ENCODE data around the gene IFT80.

Gene IFT80
- total RNA-seq, result 4.2 to 16.2 reads per million in 2 experiments

- peak; percentile 96 for DNase-seq (ENCODE audit: low read depth)
Measured at GRCh38 chr3:160399125-160400029, at the start of gene IFT80, which contains the start of gene SMC4. Gene IFT80 (minus strand): TSS chr3:160399225. CDS start chr3:160384600, 14,625 bp downstream. Gene SMC4 (plus strand): TSS chr3:160399650. CDS start chr3:160400827, 1,177 bp downstream.

DNA sequence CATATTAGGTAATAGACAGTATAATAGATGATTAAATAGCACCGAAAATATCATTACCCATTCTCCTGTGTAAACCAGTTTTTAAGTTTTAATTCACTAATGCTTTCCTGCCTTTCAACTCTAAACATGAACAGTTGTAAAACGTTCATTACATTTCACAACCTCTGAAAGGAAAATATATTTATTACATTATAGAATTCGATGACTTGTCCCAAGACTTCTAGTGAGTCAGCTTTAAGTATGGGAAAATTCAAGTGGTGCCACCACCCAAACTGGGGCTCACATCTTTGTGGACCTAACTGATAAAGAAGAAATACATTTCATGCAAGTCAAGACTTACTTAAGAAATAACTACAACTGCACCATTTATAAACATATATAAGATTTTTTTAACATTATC is 48.5 kb upstream of the IFT80 start:
- DNase-seq (ENCODE audit: low read depth), result no peak

GRCh38 chr3:160446522-160447056 is 47.6 kb upstream of the IFT80 start:
- DNase-seq (ENCODE audit: low read depth), result no peak

GRCh38 chr3:160445854-160446253 is 46.8 kb upstream of the IFT80 start:
- no peak for DNase-seq (ENCODE audit: low read depth)

- DNase-seq (ENCODE audit: low read depth), result no peak
Measured at GRCh38 chr3:160444411-160444810, 45.4 kb upstream of the IFT80 start.

GRCh38 chr3:160440687-160441086 is 41.7 kb upstream of the IFT80 start:
- no peak for DNase-seq (ENCODE audit: low read depth)

GRCh38 chr3:160437083-160437455 is 38.0 kb upstream of the IFT80 start:
- DNase-seq (ENCODE audit: low read depth), result no peak

DNA sequence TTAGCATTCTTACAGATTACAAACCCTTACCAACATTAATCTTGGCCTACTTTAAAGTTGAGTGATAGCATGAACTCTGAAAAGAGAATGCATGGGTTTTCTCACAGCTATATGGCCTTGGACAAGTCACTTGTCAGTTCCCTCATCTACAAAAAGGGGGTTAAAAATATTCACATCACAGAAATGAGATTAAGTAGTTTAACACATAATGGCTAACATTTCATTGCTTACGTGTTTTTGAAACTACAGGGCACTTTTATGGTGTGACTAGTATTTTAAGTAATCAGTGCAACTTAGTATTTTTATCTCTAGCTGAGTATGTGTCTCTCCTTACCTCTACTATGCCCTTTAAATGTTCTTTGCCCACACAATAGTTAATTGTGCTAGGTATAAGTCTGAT is 36.7 kb upstream of the IFT80 start:
- DNase-seq (ENCODE audit: low read depth), result no peak

GRCh38 chr3:160435095-160435494 is 36.1 kb upstream of the IFT80 start:
- DNase-seq (ENCODE audit: low read depth), result no peak

DNA sequence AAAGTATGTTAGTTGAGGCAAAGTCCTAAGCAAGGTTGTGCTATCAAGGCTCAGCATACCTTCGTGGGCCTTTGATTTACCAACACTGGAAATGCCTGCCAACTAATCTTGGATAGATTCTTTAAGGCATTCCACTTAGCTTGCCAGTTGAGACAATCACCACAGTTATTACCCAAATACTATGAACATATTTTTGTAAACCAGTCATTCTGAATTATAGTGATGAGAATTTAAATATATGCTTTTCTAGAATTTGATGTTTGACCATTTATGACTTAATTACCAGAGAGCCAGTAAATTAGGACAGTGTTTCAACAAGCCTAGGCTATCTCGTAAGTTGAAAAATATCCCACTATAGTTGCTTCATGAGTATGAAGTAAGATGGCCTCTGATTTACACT is 35.0 kb upstream of the IFT80 start:
- no peak for DNase-seq (ENCODE audit: low read depth)

- no peak for DNase-seq (ENCODE audit: low read depth)
Measured at GRCh38 chr3:160427832-160428424, 28.9 kb upstream of the IFT80 start.

GRCh38 chr3:160417311-160417710 is 18.3 kb upstream of the IFT80 start:
- no peak for DNase-seq (ENCODE audit: low read depth)

DNA sequence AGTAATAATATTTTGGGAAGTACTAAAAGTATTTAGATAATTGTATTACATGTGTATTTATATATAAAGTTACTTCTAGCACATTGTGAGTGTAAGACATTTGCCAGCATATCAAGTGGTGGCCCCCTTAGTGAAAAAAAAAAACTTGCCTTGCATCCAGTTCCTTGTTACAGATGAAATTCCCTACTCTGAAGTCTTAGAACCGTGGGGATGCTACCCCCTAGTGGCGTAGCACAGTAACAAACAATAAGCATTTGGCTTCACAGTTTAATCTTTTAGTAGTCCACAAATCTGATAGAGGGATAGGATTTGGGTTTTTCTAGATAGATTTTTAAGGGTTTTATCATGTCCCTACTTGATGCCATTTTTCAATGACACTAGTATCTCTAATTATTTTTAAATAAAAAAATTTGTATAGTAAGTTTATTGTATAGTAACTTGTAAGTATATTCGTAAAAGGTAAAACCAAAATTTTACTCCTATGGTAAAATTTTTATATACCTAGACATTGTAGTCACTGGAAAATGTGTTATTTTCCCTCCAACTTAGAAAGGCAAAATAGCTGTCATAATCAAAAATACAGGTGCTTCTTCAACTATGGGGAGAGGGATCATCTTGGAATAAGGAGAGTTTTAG is 14.7 kb upstream of the IFT80 start:
- peak; percentile 53 for DNase-seq (ENCODE audit: low read depth)

DNA sequence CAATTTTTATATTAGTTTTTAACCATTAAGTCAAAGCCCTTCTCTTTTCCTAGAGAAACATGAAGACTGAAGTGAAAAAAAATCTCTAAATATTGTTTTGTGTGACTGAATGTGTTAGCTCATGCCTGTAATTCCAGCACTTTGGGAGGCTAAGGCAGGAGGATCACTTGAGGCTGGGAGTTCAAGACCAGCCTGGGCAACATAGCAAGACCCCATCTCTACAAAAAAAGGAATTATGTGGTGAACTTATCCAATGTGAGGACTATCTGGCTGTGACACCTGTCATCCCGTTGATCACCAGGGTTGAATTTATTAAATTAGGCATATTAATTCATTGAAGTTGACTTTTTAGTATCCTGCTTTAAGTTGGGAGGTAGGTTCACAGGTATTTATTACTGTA is 13.5 kb upstream of the IFT80 start:
- no peak for DNase-seq (ENCODE audit: low read depth)

DNA sequence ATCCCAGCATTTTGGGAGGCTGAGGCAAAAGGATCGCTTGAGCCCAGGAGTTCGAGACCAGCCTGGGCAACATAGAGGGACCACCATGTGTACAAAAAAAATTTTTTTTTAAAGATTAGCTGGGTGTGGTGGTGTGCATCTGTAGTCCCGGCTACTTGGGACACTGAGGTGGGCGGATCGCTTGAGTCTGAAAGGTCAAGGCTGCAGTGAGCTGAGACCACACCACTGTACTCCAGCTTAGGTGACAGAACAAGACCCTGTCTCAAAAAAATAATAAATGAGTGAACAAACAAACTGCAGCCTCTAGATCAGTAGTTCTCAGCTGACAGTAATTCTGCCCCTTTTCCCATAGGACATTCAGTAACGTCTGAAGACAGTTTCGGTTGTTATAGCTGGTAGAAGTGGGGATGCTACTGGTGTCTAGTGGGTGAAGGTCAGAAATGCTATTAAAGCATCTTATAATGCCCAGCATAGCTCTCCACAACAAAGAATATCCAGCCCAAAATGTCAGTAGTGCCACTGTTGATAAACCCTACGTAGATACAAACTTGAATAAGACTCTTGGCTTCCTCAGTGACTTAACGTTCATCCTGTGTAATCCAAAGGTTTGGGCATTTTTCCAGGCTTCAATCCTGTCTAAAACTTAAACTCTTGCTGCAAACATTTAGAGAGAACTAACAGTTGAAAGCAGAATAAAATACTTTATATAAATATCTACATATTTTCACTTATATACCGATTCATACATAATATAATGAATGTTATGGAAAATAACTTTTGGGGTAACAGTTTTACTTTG is 11.0 kb upstream of the IFT80 start:
- DNase-seq (ENCODE audit: low read depth), result no peak

DNA sequence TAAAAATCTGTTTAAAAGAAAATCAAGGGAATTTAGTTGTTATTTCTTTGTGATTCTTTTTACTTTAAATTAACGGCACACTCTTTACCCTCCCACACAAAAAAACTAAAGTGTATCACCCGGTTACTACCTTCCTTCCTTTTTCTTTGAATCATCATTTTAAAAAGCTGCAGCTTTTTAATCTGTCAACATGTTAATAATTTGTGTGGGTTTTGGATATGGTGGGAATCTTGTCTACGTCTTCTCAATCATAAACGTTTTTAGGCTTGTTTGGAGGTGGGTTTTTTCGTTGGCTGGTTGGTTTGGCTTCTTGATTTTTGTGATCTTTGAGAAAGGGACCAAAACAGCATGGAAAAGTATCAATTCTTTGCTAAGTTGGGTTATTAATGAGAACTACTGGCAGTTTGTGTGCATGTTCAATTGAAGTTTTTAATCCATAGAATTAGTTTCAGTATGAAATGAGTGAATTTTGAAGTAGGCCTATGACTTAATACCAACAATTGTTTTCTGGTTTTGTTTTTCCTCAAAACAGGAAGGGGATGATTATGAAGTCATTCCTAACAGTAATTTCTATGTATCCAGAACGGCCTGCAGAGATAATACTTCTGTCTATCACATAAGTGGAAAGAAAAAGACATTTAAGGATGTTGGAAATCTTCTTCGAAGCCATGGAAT is 4.9 kb upstream of the IFT80 start:
- DNase-seq (ENCODE audit: low read depth), result no peak

GRCh38 chr3:160403028-160403545 is 4.1 kb upstream of the IFT80 start:
- no peak for DNase-seq (ENCODE audit: low read depth)

DNA sequence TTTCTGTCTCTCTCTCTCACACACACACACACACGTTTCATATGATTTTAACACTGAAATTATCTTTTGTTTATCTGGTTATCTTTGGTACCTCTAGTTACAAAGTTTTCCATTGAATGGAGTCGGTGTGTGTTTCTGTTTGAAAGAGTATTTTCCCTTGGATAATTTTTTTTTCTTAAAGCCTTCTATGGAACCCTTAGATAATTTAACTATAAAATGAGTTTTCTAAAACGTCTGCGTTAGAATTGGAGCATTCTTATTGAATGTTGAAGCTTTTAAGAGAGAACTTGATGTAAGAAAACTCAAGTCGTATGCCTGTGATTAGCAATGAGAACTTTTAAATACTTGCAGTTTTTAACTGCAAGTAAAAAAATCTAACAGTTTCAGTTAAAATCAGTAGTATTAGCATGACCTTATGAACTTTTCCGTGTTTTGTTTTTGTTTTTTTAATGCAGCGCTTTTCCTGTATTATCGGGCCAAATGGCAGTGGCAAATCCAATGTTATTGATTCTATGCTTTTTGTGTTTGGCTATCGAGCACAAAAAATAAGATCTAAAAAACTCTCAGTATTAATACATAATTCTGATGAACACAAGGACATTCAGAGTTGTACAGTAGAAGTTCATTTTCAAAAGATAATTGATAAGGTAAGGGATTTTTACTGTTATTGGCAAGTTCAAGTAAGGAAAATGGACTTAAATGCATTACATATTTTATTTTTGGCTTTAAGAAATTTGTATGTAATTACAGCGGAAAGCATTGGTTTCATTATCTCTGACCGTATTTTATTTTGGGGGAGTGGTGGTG is 3.4 kb upstream of the IFT80 start:
- DNase-seq (ENCODE audit: low read depth), result no peak

GRCh38 chr3:160401291-160402095 is 2.5 kb upstream of the IFT80 start:
- no peak for DNase-seq (ENCODE audit: low read depth)
